ENCODE results near the gene DTNBP1. TPM values are rescaled to one million over a fixed set of nuclear protein-coding genes. Genes with fewer than 3 reads are reported as not detected.
A peak's percentile ranks its signal among the peaks of the same experiment; 100 is the strongest.

The DTNBP1 gene
- total RNA-seq, 6 experiments from 2014 or later: 3.4 to 8.6 (median 5.7) TPM

GRCh38 chr6:15626878-15627674 is 35.8 kb downstream of the DTNBP1 start:
- Histone ChIP-seq H3K4me1 (peaks cover 0 to 25% (median 9%) of the 10 kb centered on the region in 4 donors), H3K4me3 (no peak overlapping the region), H3K27ac (no peak overlapping the region), H3K36me3 (no peaks in the 10 kb centered on the region), H3K27me3 (no peaks in the 10 kb centered on the region), H3K9me3 (no peaks in the 10 kb centered on the region)
- ATAC-seq (no peak), DNase-seq (no peak)
- intact Hi-C loops (cut with DNase I): no loop called here
- 77% methylated on average over 8 of the region's 8 CpGs for WGBS (ENCODE audit: insufficient coverage, low coverage, low lambda C conversion rate, missing lambda C conversion rate)
- TF ChIP-seq POLR2A (IDR thresholded peaks at IDR 0.05): no peak
- no peak for TF ChIP-seq CTCF (IDR thresholded peaks at IDR 0.05)

GRCh38 chr6:15626160-15626559 is 36.7 kb downstream of the DTNBP1 start:
- Histone ChIP-seq H3K27ac (no peak overlapping the region), H3K4me3 (no peak overlapping the region), H3K36me3 (no peaks in the 10 kb centered on the region), H3K9me3 (no peaks in the 10 kb centered on the region), H3K4me1 (peaks cover 0 to 16% (median 4%) of the 10 kb centered on the region in 4 donors), H3K27me3 (no peaks in the 10 kb centered on the region)
- TF ChIP-seq CTCF (IDR thresholded peaks at IDR 0.05) (no peak), POLR2A (IDR thresholded peaks at IDR 0.05) (no peak)
- ATAC-seq (no peak), DNase-seq (no peak)
- intact Hi-C loops (cut with DNase I): no loop called here
- WGBS (ENCODE audit: insufficient coverage, low coverage, low lambda C conversion rate, missing lambda C conversion rate): 92% methylated on average over 1 of the region's 1 CpG

- H3K36me3 ChIP-seq: no peaks in the 10 kb centered on the region
- WGBS (ENCODE audit: insufficient coverage, low coverage, low lambda C conversion rate, missing lambda C conversion rate): 67% methylated on average over 6 of the region's 8 CpGs
- no peak for DNase-seq
- no peaks in the 10 kb centered on the region for H3K4me1 ChIP-seq
- H3K27ac ChIP-seq: no peak overlapping the region
- peak; percentile 48 to 59 (median 53) for ATAC-seq
- TF ChIP-seq CTCF (IDR thresholded peaks at IDR 0.05) (peak; percentile 65 to 76 (median 71)), POLR2A (IDR thresholded peaks at IDR 0.05) (no peak)
- no peak overlapping the region for H3K4me3 ChIP-seq
- H3K27me3 ChIP-seq: no peaks in the 10 kb centered on the region
- H3K9me3 ChIP-seq: no peaks in the 10 kb centered on the region
- intact Hi-C loops (cut with DNase I): no loop called here
Observed at GRCh38 chr6:15623276-15624116, 39.3 kb downstream of the DTNBP1 start.

- no peaks in the 10 kb centered on the region for H3K4me1 ChIP-seq
- ATAC-seq (no peak), DNase-seq (no peak)
- WGBS (ENCODE audit: insufficient coverage, low coverage, low lambda C conversion rate, missing lambda C conversion rate): 83% methylated on average over 4 of the region's 4 CpGs
- no peaks in the 10 kb centered on the region for H3K9me3 ChIP-seq
- TF ChIP-seq CTCF (IDR thresholded peaks at IDR 0.05) (no peak), POLR2A (IDR thresholded peaks at IDR 0.05) (no peak)
- H3K4me3 ChIP-seq: no peak overlapping the region
- H3K36me3 ChIP-seq: no peaks in the 10 kb centered on the region
- intact Hi-C loops (cut with DNase I): no loop called here
- H3K27ac ChIP-seq: no peak overlapping the region
- H3K27me3 ChIP-seq: no peaks in the 10 kb centered on the region
Observed at GRCh38 chr6:15622045-15622740, 40.6 kb downstream of the DTNBP1 start.
